Tibial nerve (tissue), 4 donors: ENCODE results near the gene SH3RF3. TPM values are rescaled to one million over a fixed set of nuclear protein-coding genes. Genes with fewer than 3 reads are reported as not detected.

ENCODE experiments used
- DNase-seq, 2 donors: peaks; one replicate each; pipeline ENCODE4 v3.0.0-alpha.2; 2019; ENCODE audit warnings: low spot score in 2 of 2
- H3K27ac ChIP-seq, 4 donors: fragments of 200-600 bp; sonication (generic) in 3 of 4; one replicate each; pipeline ENCODE4 v1.5.1; 2017 to 2019; ENCODE audit warnings: mild to moderate bottlenecking in 1 of 4
- H3K27me3 ChIP-seq, 2 donors: fragments of 200-600 bp; sonication (generic) in 1 of 2; one replicate each; pipeline versions ENCODE4 v1.5.1 to v1.6.0; 2017 to 2019
- H3K36me3 ChIP-seq, 3 donors: fragments of 200-600 bp; sonication (generic); one replicate each; pipeline ENCODE4 v1.5.1; 2018 to 2019
- H3K4me1 ChIP-seq, 4 donors: fragments of 200-600 bp; sonication (generic) in 3 of 4; one replicate each; pipeline ENCODE4 v1.5.1; 2017 to 2019
- H3K4me3 ChIP-seq, 4 donors: fragments of 200-600 bp; sonication (generic) in 3 of 4; one replicate each; pipeline ENCODE4 v1.5.1; 2017 to 2019; ENCODE audit warnings: mild to moderate bottlenecking in 1 of 4, moderate library complexity in 1 of 4
- H3K9me3 ChIP-seq, 4 donors: fragments of 200-600 bp; sonication (generic) in 3 of 4; one replicate each; pipeline ENCODE4 v1.5.1; 2017 to 2019
- CTCF ChIP-seq, 5 experiments: fragments of 200-600 bp in 3 of 5; fragments of 450-650 bp in 2 of 5; sonication (generic) in 3 of 5; IDR thresholded peaks; one replicate each; pipeline ENCODE4 v1.5.1; 2016 to 2019; ENCODE audit warnings: antibody characterized with exemption in 5 of 5, mild to moderate bottlenecking in 3 of 5, moderate library complexity in 2 of 5
- EP300 ChIP-seq, 2 donors: sonication (generic); formaldehyde crosslinking; IDR thresholded peaks; one replicate each; pipeline ENCODE4 v1.6.1; 2017; ENCODE audit warnings: antibody characterized with exemption in 2 of 2, mild to moderate bottlenecking in 1 of 2
- POLR2A ChIP-seq, 2 donors: fragments of 450-650 bp; IDR thresholded peaks; one replicate each; pipeline ENCODE4 v1.6.1; 2017; ENCODE audit warnings: antibody characterized with exemption in 2 of 2, mild to moderate bottlenecking in 2 of 2, moderate library complexity in 2 of 2
- WGBS, 2 donors: methylation state at CpG; one replicate each; pipeline ENCODE4 v1.1.5; 2018; 5-methylcytosine and 5-hydroxymethylcytosine counted together
- total RNA-seq, 4 donors: library from RNA; depleted of rRNA; stranded (reverse); fragments of >200 nt; gene quantifications; one replicate each; pipeline ENCODE4 v1.1.0, GENCODE V29; 2016

The SH3RF3 gene
- total RNA-seq, 4 donors from 2014 or later, result 6.9 to 18.0 (median 11.4) TPM

- WGBS, 2 donors, result 89 to 100% methylated on average over 1 of the region's 1 CpG
- no peaks in the 10 kb centered on the region for H3K27me3 ChIP-seq
These were observed 309.1 kb downstream of the SH3RF3 start for GRCh38 chr2:109438146-109438545.

GRCh38 chr2:109438773-109439389 lies 309.9 kb downstream of the SH3RF3 start:
- H3K4me3 ChIP-seq, result no peak overlapping the region
- DNase-seq, result no peak
- H3K9me3 ChIP-seq, result peaks cover 0 to 29% (median 3%) of the 10 kb centered on the region in 4 donors
- H3K36me3 ChIP-seq, result peaks cover 0 to 10% (median 0%) of the 10 kb centered on the region in 3 donors
- H3K27me3 ChIP-seq, result no peaks in the 10 kb centered on the region
- H3K4me1 ChIP-seq, result peaks cover 0 to 19% (median 4%) of the 10 kb centered on the region in 4 donors
- no peak for TF ChIP-seq EP300 (IDR thresholded peaks at IDR 0.05)
- TF ChIP-seq POLR2A (IDR thresholded peaks at IDR 0.05), result no peak
- TF ChIP-seq CTCF (IDR thresholded peaks at IDR 0.05), result no peak
- no peak overlapping the region for H3K27ac ChIP-seq
- WGBS, 2 donors, result 46 to 51% methylated on average over 8 of the region's 8 CpGs

More at GRCh38 chr2:109438146-109438545, 309.1 kb downstream of the SH3RF3 start:
- Histone ChIP-seq H3K4me3 (no peak overlapping the region), H3K36me3 (peaks cover 0 to 10% (median 0%) of the 10 kb centered on the region in 3 donors), H3K4me1 (peaks cover 0 to 19% (median 4%) of the 10 kb centered on the region in 4 donors), H3K27ac (no peak overlapping the region), H3K9me3 (peaks cover 0 to 27% (median 3%) of the 10 kb centered on the region in 4 donors)
- no peak for DNase-seq
- TF ChIP-seq CTCF (IDR thresholded peaks at IDR 0.05), result no peak
- no peak for TF ChIP-seq EP300 (IDR thresholded peaks at IDR 0.05)
- TF ChIP-seq POLR2A (IDR thresholded peaks at IDR 0.05), result no peak

- Histone ChIP-seq H3K9me3 (peaks cover 0 to 31% (median 3%) of the 10 kb centered on the region in 4 donors), H3K27me3 (no peaks in the 10 kb centered on the region), H3K27ac (peak overlapping the region in 1 of 4 donors; percentile 6), H3K4me1 (peaks cover 0 to 19% (median 4%) of the 10 kb centered on the region in 4 donors), H3K4me3 (no peak overlapping the region), H3K36me3 (peaks cover 0 to 12% (median 0%) of the 10 kb centered on the region in 3 donors)
- 68 to 86% methylated on average over 4 of the region's 4 CpGs for WGBS, 2 donors
- TF ChIP-seq CTCF (IDR thresholded peaks at IDR 0.05), result no peak
- TF ChIP-seq POLR2A (IDR thresholded peaks at IDR 0.05), result no peak
- TF ChIP-seq EP300 (IDR thresholded peaks at IDR 0.05), result no peak
- no peak for DNase-seq
These were observed 310.4 kb downstream of the SH3RF3 start for GRCh38 chr2:109439390-109439786.

- DNase-seq, result no peak
These were observed 311.0 kb downstream of the SH3RF3 start for GRCh38 chr2:109439986-109440385.

More at GRCh38 chr2:109439986-109440385, 311.0 kb downstream of the SH3RF3 start:
- H3K27me3 ChIP-seq, result no peaks in the 10 kb centered on the region
- H3K27ac ChIP-seq, result no peak overlapping the region
- H3K36me3 ChIP-seq, result peaks cover 0 to 16% (median 0%) of the 10 kb centered on the region in 3 donors
- 93% methylated on average over 7 of the region's 7 CpGs for WGBS, 2 donors
- TF ChIP-seq EP300 (IDR thresholded peaks at IDR 0.05) (no peak), POLR2A (IDR thresholded peaks at IDR 0.05) (no peak), CTCF (IDR thresholded peaks at IDR 0.05) (no peak)
- peaks cover 0 to 37% (median 5%) of the 10 kb centered on the region in 4 donors for H3K9me3 ChIP-seq
- no peak overlapping the region for H3K4me3 ChIP-seq
- H3K4me1 ChIP-seq, result peaks cover 0 to 19% (median 4%) of the 10 kb centered on the region in 4 donors
